HCT116 (cell line): ENCODE results near the gene AP3B1. TPM values are rescaled to one million over a fixed set of nuclear protein-coding genes. Genes with fewer than 3 reads are reported as not detected.
"Not testable (repeated sequence)": the region's sequence is repeated elsewhere in the genome, so short reads cannot be mapped to it uniquely, and the experiment has no call there.

Experiments used
- ATAC-seq: fragments of 200-7000 bp; cut with Tn5 transposase; 2 replicates; pipeline ENCODE4 v1.9.1; 2020; ENCODE audit warnings: mild to moderate bottlenecking, moderate library complexity
- BruUV-seq: library from RNA; stranded (reverse); fragments of 400-500 nt; replicated peaks from 2 replicates; lab custom pipeline; 2021; lab: Mats Ljungman, UMichigan
- CTCF ChIA-PET: fragments of 300-600 bp; sonication (Branson Sonifier 250); formaldehyde crosslinking; loops from one replicate; lab custom pipeline; 2021; ENCODE audit warnings: antibody characterized with exemption; lab: Charles Lee
- POLR2A ChIA-PET: fragments of 300-600, 350-600 bp; sonication (Branson Sonifier 250); formaldehyde crosslinking; loops from one replicate; lab custom pipeline; 2021; ENCODE audit warnings: antibody characterized with exemption; lab: Charles Lee
- RAD21 ChIA-PET, 2 experiments: fragments of 300-600 bp; sonication (Branson Sonifier 250); formaldehyde crosslinking; loops; one replicate each; lab custom pipeline; 2023; ENCODE audit warnings: low total read pairs in 2 of 2; ENCODE audit not compliant: uncharacterized antibody in 2 of 2, unreplicated experiment in 2 of 2, low non-redundant PET in 1 of 2; lab: Charles Lee
- DNase-seq: peaks from one replicate; pipeline ENCODE4 v3.0.0-alpha.2; 2010; ENCODE audit warnings: low read depth, low spot score
- H2AFZ ChIP-seq: fragments of 200-600 bp; shearing (Covaris generic), sonication (generic); 2 replicates; pipeline ENCODE4 v1.6.1; 2017; ENCODE audit warnings: low read depth, mixed run types, mixed read lengths, antibody characterized with exemption, low read length; ENCODE audit not compliant: poor library complexity, severe bottlenecking
- H3K27ac ChIP-seq: 2 replicates; pipeline ENCODE4 v1.5.1; 2012; ENCODE audit warnings: low read depth, low read length
- H3K27me3 ChIP-seq: fragments of 200-600 bp; sonication (generic); 2 replicates; pipeline ENCODE4 v1.6.1; 2016; ENCODE audit warnings: mixed run types, low read length, mixed read lengths; ENCODE audit not compliant: insufficient read depth
- H3K36me3 ChIP-seq, 2 experiments: fragments of 200-500 bp in 1 of 2; fragments of 200-600 bp in 1 of 2; sonication (Bioruptor generic) in 1 of 2; sonication (generic) in 1 of 2; 2 replicates each; pipeline versions ENCODE4 v1.5.1 to v1.6.1; 2014 to 2016; ENCODE audit warnings: low read length in 2 of 2, inconsistent platforms in 1 of 2, mixed read lengths in 1 of 2, mixed run types in 1 of 2; ENCODE audit not compliant: insufficient read depth in 2 of 2, control insufficient read depth in 1 of 2
- H3K4me1 ChIP-seq, 2 experiments: fragments of 200-600 bp in 1 of 2; sonication (generic) in 1 of 2; 2 replicates each; pipeline versions ENCODE4 v1.5.1 to v1.6.1; 2012 to 2017; ENCODE audit warnings: low read length in 2 of 2, inconsistent platforms in 1 of 2, mild to moderate bottlenecking in 1 of 2, mixed read lengths in 1 of 2, mixed run types in 1 of 2, moderate library complexity in 1 of 2; ENCODE audit not compliant: insufficient read depth in 2 of 2, control insufficient read depth in 1 of 2
- H3K4me2 ChIP-seq: fragments of 200-600 bp; sonication (generic); 2 replicates; pipeline ENCODE4 v1.6.1; 2017; ENCODE audit warnings: mixed run types, low read length, mixed read lengths
- H3K4me3 ChIP-seq, 2 experiments: fragments of 200-600 bp in 1 of 2; sonication (generic) in 1 of 2; replicated peaks in 1 of 2; 2 replicates each; pipeline ENCODE4 v1.5.1; 2011 to 2016; ENCODE audit warnings: low read length in 2 of 2, control low read depth in 1 of 2, low read depth in 1 of 2, mild to moderate bottlenecking in 1 of 2, mixed read lengths in 1 of 2, mixed run types in 1 of 2
- H3K79me2 ChIP-seq: fragments of 200-600 bp; sonication (generic); 2 replicates; pipeline ENCODE4 v1.6.1; 2017; ENCODE audit warnings: mild to moderate bottlenecking, mixed run types, low read length, moderate library complexity, mixed read lengths; ENCODE audit not compliant: insufficient read depth
- H3K9ac ChIP-seq: fragments of 200-600 bp; sonication (generic); 2 replicates; pipeline ENCODE4 v1.6.1; 2016; ENCODE audit warnings: low read length, mixed read lengths
- H3K9me2 ChIP-seq: fragments of 200-600 bp; sonication (generic), shearing (Covaris generic); 2 replicates; pipeline ENCODE4 v1.6.1; 2017; ENCODE audit warnings: mixed run types, mild to moderate bottlenecking, moderate library complexity; ENCODE audit not compliant: insufficient read depth
- H3K9me3 ChIP-seq, 2 experiments: fragments of 200-500 bp in 1 of 2; fragments of 200-600 bp in 1 of 2; sonication (Bioruptor generic) in 1 of 2; sonication (generic) in 1 of 2; 2 replicates each; pipeline ENCODE4 v1.6.1; 2014 to 2017; ENCODE audit warnings: low read length in 2 of 2, mixed read lengths in 2 of 2, inconsistent platforms in 1 of 2, low read depth in 1 of 2, mild to moderate bottlenecking in 1 of 2, mixed run types in 1 of 2, moderate library complexity in 1 of 2; ENCODE audit not compliant: control insufficient read depth in 1 of 2, insufficient read depth in 1 of 2
- H4K20me1 ChIP-seq: fragments of 200-600 bp; sonication (generic), shearing (Covaris generic); 2 replicates; pipeline ENCODE4 v1.6.1; 2017; ENCODE audit warnings: mixed run types, mild to moderate bottlenecking, moderate library complexity; ENCODE audit not compliant: insufficient read depth
- CEBPB ChIP-seq: IDR thresholded peaks from 2 replicates; pipeline ENCODE4 v1.6.1; 2012; ENCODE audit warnings: low read depth
- CTCF ChIP-seq, 3 experiments: fragments of 200-600 bp in 1 of 3; sonication (generic) in 1 of 3; IDR thresholded peaks in 2 of 3; conservative IDR thresholded peaks in 1 of 3; 2 replicates each; pipeline ENCODE4 v1.5.1; 2012 to 2017; ENCODE audit warnings: low read depth in 2 of 3, low read length in 2 of 3, antibody characterized with exemption in 1 of 3, borderline replicate concordance in 1 of 3, control low read depth in 1 of 3, mild to moderate bottlenecking in 1 of 3, mixed read lengths in 1 of 3, mixed run types in 1 of 3, moderate library complexity in 1 of 3; ENCODE audit not compliant: insufficient read depth in 1 of 3
- EGR1 ChIP-seq: IDR thresholded peaks from 2 replicates; pipeline ENCODE4 v1.6.1; 2012; ENCODE audit warnings: low read depth
- POLR2AphosphoS5 ChIP-seq: IDR thresholded peaks from 2 replicates; pipeline ENCODE4 v1.6.1; 2011; ENCODE audit warnings: mild to moderate bottlenecking, low read depth, low read length, moderate library complexity
- TCF7L2 ChIP-seq: IDR thresholded peaks from 2 replicates; pipeline ENCODE4 v1.7.0; 2011; ENCODE audit warnings: borderline replicate concordance, inconsistent platforms; ENCODE audit not compliant: insufficient read depth, insufficient read length; ENCODE audit errors: extremely low read depth
- ZNF274 ChIP-seq: fragments of 200-500 bp; sonication (Bioruptor generic); IDR thresholded peaks from 2 replicates; pipeline ENCODE4 v1.6.1; 2014; ENCODE audit warnings: mild to moderate bottlenecking, low read depth, low read length, inconsistent platforms
- intact Hi-C: fragments of 100-400 bp; cut with micrococcal nuclease; formaldehyde crosslinking; loops from 2 replicates; pipeline ENCODE4 v1.10.0; 2022
- total RNA-seq: library from RNA; stranded (reverse); gene quantifications from one replicate; pipeline ENCODE4 v1.2.1, GENCODE V29; 2021; ENCODE audit not compliant: unreplicated experiment

AP3B1 gene
- total RNA-seq, 1 experiment from 2014 or later = 54.5 TPM

GRCh38 chr5:78050888-78051287 is 243.6 kb downstream of the AP3B1 start:
- no peaks in the 10 kb centered on the region for H3K9me3 ChIP-seq
- H3K9ac ChIP-seq = no peak overlapping the region
- CTCF ChIA-PET = no interaction called here
- H3K27ac ChIP-seq = no peak overlapping the region
- RAD21 ChIA-PET = no interaction called here
- H4K20me1 ChIP-seq = no peaks in the 10 kb centered on the region
- H3K9me2 ChIP-seq = no peaks in the 10 kb centered on the region
- POLR2A ChIA-PET = no interaction called here
- DNase-seq = no peak
- no peak overlapping the region for H3K4me3 ChIP-seq
- H3K79me2 ChIP-seq = no peaks in the 10 kb centered on the region
- intact Hi-C loops = no loop called here
- H3K4me1 ChIP-seq = no peaks in the 10 kb centered on the region
- TF ChIP-seq ZNF274 (no peak), CTCF (IDR thresholded peaks at IDR 0.05 in 2 of 3, conservative IDR thresholded peaks at IDR 0.05 in 1 of 3; ENCODE audit: borderline replicate concordance in 1 of 3, insufficient read depth in 1 of 3, low read depth in 2 of 3, low read length in 2 of 3) (no peak), POLR2AphosphoS5 (no peak), EGR1 (no peak), TCF7L2 (no peak), CEBPB (no peak)
- no peaks in the 10 kb centered on the region for H3K27me3 ChIP-seq
- no TSS peak for BruUV-seq
- no peaks in the 10 kb centered on the region for H3K36me3 ChIP-seq
- H3K4me2 ChIP-seq = no peak overlapping the region
- ATAC-seq = no peak
- no peak overlapping the region for H2AFZ ChIP-seq

- H2AFZ ChIP-seq, H3K27me3 ChIP-seq, ATAC-seq, intact Hi-C loops, H3K9me2 ChIP-seq, POLR2A ChIA-PET, H3K9ac ChIP-seq, H3K79me2 ChIP-seq, CTCF ChIA-PET, DNase-seq, H3K4me1 ChIP-seq, H3K4me3 ChIP-seq, H3K9me3 ChIP-seq, H4K20me1 ChIP-seq, H3K36me3 ChIP-seq, H3K4me2 ChIP-seq, BruUV-seq, H3K27ac ChIP-seq, RAD21 ChIA-PET: not testable (repeated sequence)
These were observed 247.7 kb downstream of the AP3B1 start for GRCh38 chr5:78046823-78047222.
